SK-N-MC (cell line): ENCODE results near the gene ACLY.

ENCODE experiments used
- EZH2 ChIP-seq: fragments of 200-600 bp; sonication (generic); IDR thresholded peaks from one replicate; pipeline ENCODE4 v1.6.1; 2017; ENCODE audit warnings: antibody characterized with exemption
- FOXP2 ChIP-seq: optimal IDR thresholded peaks from 2 replicates; pipeline ENCODE3; 2011; ENCODE audit warnings: mild to moderate bottlenecking, moderate library complexity; ENCODE audit not compliant: insufficient read depth; ENCODE audit errors: extremely low read length, control extremely low read depth
- POLR2AphosphoS5 ChIP-seq: IDR thresholded peaks from 2 replicates; pipeline ENCODE4 v1.6.1; 2012; ENCODE audit warnings: mild to moderate bottlenecking, low read depth, low read length, borderline replicate concordance

DNA sequence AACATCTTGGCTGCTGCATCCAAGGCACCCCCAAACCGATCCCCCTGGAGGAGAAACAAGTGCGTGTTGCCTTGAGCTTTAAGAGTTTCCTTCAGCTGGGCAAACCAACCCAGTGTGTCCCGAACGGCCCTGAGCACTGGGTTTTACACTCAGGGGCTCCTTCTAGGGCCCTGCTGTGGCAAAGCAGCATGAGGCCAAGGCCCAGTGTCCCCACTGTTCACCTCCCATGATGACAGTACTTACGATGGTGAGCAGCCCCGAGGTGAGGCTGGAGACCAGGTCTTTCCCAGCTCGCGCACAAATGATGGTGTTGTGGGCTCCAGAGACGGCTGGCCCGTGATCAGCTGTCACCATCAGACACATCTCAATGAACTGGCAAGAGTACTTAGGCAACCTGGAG is 47.0 kb downstream of the ACLY start:
- TF ChIP-seq EZH2, result no peak
- no peak for TF ChIP-seq POLR2AphosphoS5
- no peak for TF ChIP-seq FOXP2
